ENCODE data around the gene SCGN. TPM values are rescaled to one million over a fixed set of nuclear protein-coding genes. Genes with fewer than 3 reads are reported as not detected.

The SCGN gene
- total RNA-seq, 6 experiments from 2014 or later, result 0.74 to 2.2 (median 0.99) TPM

DNA sequence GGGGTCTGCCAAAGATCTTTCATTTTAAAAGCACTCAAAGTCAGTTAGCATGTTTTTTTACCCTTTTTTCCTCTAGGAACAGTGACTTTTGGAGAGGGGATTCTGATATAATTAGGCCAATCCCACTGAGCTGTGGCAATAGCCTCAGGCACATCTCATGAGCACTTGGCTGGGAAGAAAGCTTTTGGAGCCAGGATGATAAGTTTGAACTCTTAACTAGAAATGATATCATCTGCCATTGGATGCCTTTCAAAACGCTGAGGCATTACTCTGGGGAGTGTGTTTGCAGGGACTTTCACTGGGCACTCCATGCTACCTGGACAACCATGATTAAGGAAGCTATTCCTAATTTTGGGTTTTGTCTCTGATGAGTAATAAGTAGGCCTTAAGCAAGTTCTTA, 3.7 kb downstream of the SCGN start:
- ATAC-seq (peak in 1 of 4 donors; percentile 62), DNase-seq (no peak)
- Histone ChIP-seq H3K36me3 (no peaks in the 10 kb centered on the region), H3K4me1 (peaks cover 0 to 14% (median 8%) of the 10 kb centered on the region in 4 donors), H3K27ac (no peak overlapping the region), H3K9me3 (no peaks in the 10 kb centered on the region), H3K4me3 (no peak overlapping the region), H3K27me3 (peaks cover 0 to 8% of the 10 kb centered on the region in 2 donors)
- intact Hi-C loops (cut with DNase I), result no loop called here
- TF ChIP-seq POLR2A (IDR thresholded peaks at IDR 0.05), result no peak
- TF ChIP-seq, protein P1, sequence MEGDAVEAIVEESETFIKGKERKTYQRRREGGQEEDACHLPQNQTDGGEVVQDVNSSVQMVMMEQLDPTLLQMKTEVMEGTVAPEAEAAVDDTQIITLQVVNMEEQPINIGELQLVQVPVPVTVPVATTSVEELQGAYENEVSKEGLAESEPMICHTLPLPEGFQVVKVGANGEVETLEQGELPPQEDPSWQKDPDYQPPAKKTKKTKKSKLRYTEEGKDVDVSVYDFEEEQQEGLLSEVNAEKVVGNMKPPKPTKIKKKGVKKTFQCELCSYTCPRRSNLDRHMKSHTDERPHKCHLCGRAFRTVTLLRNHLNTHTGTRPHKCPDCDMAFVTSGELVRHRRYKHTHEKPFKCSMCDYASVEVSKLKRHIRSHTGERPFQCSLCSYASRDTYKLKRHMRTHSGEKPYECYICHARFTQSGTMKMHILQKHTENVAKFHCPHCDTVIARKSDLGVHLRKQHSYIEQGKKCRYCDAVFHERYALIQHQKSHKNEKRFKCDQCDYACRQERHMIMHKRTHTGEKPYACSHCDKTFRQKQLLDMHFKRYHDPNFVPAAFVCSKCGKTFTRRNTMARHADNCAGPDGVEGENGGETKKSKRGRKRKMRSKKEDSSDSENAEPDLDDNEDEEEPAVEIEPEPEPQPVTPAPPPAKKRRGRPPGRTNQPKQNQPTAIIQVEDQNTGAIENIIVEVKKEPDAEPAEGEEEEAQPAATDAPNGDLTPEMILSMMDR (IDR thresholded peaks at IDR 0.05), result no peak
- WGBS (ENCODE audit: insufficient coverage, low coverage, low lambda C conversion rate, missing lambda C conversion rate), result 20% methylated on average over 1 of the region's 1 CpG

DNA sequence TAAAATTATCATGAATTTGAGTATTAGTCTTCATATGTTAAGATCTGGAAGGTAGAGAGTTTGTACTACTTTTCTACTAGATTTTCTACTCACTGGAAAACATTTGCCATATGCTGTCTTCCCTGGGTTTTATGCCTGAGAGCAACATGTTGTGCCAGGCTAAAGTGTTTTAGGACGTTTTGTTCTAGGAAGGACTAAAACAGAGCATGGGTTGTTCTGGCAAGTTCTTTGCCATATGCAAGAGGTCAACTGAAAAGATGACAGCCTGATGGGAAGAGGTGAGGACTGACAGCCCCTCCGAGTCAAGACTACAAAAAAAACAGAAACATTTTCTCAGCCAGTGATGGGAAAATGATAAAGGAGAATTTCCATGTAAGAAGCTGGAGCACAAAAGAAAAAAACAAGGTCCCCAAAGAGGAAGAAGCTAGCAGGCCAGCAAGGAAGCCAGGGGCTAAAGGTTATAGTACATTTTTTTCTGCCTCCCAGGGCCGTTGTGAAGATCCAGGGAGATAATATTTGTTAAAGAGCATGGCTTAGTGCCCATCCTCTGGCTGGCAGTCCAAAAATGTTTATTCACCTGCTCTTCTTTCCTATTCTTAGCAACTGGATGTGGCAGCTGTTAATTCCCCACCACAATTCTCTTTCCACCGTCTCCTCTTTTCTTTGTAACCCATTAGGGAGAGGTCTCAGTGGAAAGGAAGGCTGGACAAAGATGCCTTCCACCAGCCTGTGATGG, 7.8 kb downstream of the SCGN start:
- intact Hi-C loops (cut with DNase I), result no loop called here
- Histone ChIP-seq H3K36me3 (no peaks in the 10 kb centered on the region), H3K27ac (no peak overlapping the region), H3K9me3 (no peaks in the 10 kb centered on the region), H3K27me3 (no peaks in the 10 kb centered on the region), H3K4me3 (no peak overlapping the region), H3K4me1 (peaks cover 0 to 18% (median 8%) of the 10 kb centered on the region in 4 donors)
- 10% methylated on average over 4 of the region's 4 CpGs for WGBS (ENCODE audit: insufficient coverage, low coverage, low lambda C conversion rate, missing lambda C conversion rate)
- ATAC-seq (peak; percentile 69 to 79 (median 73)), DNase-seq (no peak)
- no peak for TF ChIP-seq POLR2A (IDR thresholded peaks at IDR 0.05)
- TF ChIP-seq, protein P1 (IDR thresholded peaks at IDR 0.05), result no peak

DNA sequence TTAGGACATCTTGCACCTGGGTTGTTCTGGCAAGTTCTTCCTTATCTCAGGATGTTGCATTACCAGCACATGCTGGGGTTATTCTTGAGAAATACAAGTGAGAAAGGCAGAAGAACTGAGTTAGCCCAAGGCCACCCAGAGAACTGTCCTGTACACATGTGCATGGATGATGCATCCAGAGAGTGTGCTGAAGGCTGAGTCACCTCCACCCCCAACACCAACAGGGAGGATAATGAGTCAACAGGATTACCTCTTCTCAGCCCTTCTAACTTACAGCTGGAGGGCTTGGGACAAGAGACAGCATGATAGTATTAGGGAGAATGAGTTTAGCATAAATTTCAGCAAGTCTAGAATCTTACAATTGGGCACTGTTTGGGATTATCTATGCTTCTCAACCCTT, 8.5 kb downstream of the SCGN start:
- H3K27me3 ChIP-seq, result no peaks in the 10 kb centered on the region
- TF ChIP-seq, protein P1 (IDR thresholded peaks at IDR 0.05), result no peak
- TF ChIP-seq POLR2A (IDR thresholded peaks at IDR 0.05), result no peak
- H3K9me3 ChIP-seq, result no peaks in the 10 kb centered on the region
- intact Hi-C loops (cut with DNase I), result no loop called here
- H3K27ac ChIP-seq, result peak overlapping the region in 1 of 3 donors; percentile 20
- no peak overlapping the region for H3K4me3 ChIP-seq
- ATAC-seq (peak in 1 of 4 donors; percentile 93), DNase-seq (peak in 1 of 3 donors; percentile 42)
- no peaks in the 10 kb centered on the region for H3K36me3 ChIP-seq
- peaks cover 0 to 18% (median 8%) of the 10 kb centered on the region in 4 donors for H3K4me1 ChIP-seq

GRCh38 chr6:25661129-25661779, 9.2 kb downstream of the SCGN start:
- ATAC-seq, result peak; percentile 26 to 67 (median 52)
- no peaks in the 10 kb centered on the region for H3K27me3 ChIP-seq
- H3K36me3 ChIP-seq, result no peaks in the 10 kb centered on the region
- peaks cover 0 to 18% (median 8%) of the 10 kb centered on the region in 4 donors for H3K4me1 ChIP-seq
- TF ChIP-seq, protein P1 (IDR thresholded peaks at IDR 0.05), result no peak
- TF ChIP-seq POLR2A (IDR thresholded peaks at IDR 0.05), result no peak
- H3K4me3 ChIP-seq, result no peak overlapping the region
- no peak for DNase-seq
- H3K27ac ChIP-seq, result peak overlapping the region in 1 of 3 donors; percentile 20
- no peaks in the 10 kb centered on the region for H3K9me3 ChIP-seq
- intact Hi-C loops (cut with DNase I), result no loop called here
- 45% methylated on average over 5 of the region's 5 CpGs for WGBS (ENCODE audit: insufficient coverage, low coverage, low lambda C conversion rate, missing lambda C conversion rate)

Data from right lobe of liver (tissue), 6 donors.